Skeletal muscle tissue (tissue), 4 donors: ENCODE data around the gene KIF1B. TPM values are rescaled to one million over a fixed set of nuclear protein-coding genes. Genes with fewer than 3 reads are reported as not detected.
"Not testable (repeated sequence)": the region's sequence is repeated elsewhere in the genome, so short reads cannot be mapped to it uniquely, and the experiment has no call there.

Experiments used
- H3K27ac ChIP-seq: one replicate; pipeline ENCODE4 v1.7.0; 2013; ENCODE audit warnings: mild to moderate bottlenecking, low read depth, low read length, inconsistent platforms
- H3K27me3 ChIP-seq, 3 donors: one replicate each; pipeline ENCODE4 v1.7.0; 2013; ENCODE audit warnings: low read length in 3 of 3; ENCODE audit not compliant: control insufficient read depth in 3 of 3, insufficient read depth in 3 of 3
- H3K36me3 ChIP-seq, 3 donors: one replicate each; pipeline ENCODE4 v1.7.0; 2013; ENCODE audit warnings: low read length in 3 of 3; ENCODE audit not compliant: control insufficient read depth in 3 of 3, insufficient read depth in 3 of 3
- H3K4me1 ChIP-seq, 3 donors: one replicate each; pipeline ENCODE4 v1.7.0; 2013; ENCODE audit warnings: low read length in 3 of 3, mild to moderate bottlenecking in 3 of 3; ENCODE audit not compliant: control insufficient read depth in 3 of 3, insufficient read depth in 3 of 3
- H3K4me3 ChIP-seq, 3 donors: one replicate each; pipeline ENCODE4 v1.7.0; 2013; ENCODE audit warnings: low read length in 3 of 3
- H3K9ac ChIP-seq, 3 donors: one replicate each; pipeline ENCODE4 v1.7.0; 2013; ENCODE audit warnings: low read length in 3 of 3, mild to moderate bottlenecking in 3 of 3, moderate library complexity in 2 of 3, low read depth in 1 of 3
- H3K9me3 ChIP-seq, 3 donors: one replicate each; pipeline ENCODE4 v1.7.0; 2013; ENCODE audit warnings: low read length in 3 of 3; ENCODE audit not compliant: control insufficient read depth in 3 of 3
- total RNA-seq: library from RNA; depleted of rRNA; stranded (reverse); fragments of >200 nt; gene quantifications from one replicate; pipeline ENCODE4 v1.2.3, GENCODE V29; 2014
- donor health status: Osteomylitis.

Gene KIF1B
- total RNA-seq, 1 donor from 2014 or later, result 127 TPM

DNA sequence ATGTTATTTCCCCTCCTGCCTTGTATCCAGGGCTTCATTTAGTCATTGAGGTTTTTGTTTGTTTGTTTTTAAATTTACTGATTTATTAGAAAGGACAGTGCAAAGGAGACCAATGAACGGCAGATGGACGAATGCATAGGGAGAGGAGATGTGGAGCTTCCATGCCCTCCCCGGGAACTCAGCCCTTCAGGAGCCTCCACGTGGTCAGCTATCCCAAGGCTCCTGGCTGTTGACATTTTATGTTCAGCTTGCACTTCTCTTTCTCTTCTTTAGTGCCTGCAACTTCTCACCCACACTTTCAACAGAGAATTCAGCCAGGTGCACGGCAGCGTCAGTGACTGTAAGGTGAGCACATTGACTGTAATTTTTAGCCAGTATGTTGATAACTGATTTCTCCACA is 157.8 kb downstream of the KIF1B start:
- H3K4me1 ChIP-seq, result no peaks in the 10 kb centered on the region
- peaks cover 39 to 46% (median 43%) of the 10 kb centered on the region in 3 donors for H3K36me3 ChIP-seq
- no peaks in the 10 kb centered on the region for H3K27me3 ChIP-seq
- no peak overlapping the region for H3K4me3 ChIP-seq
- H3K9ac ChIP-seq, result no peak overlapping the region
- no peaks in the 10 kb centered on the region for H3K9me3 ChIP-seq
- no peak overlapping the region for H3K27ac ChIP-seq

DNA sequence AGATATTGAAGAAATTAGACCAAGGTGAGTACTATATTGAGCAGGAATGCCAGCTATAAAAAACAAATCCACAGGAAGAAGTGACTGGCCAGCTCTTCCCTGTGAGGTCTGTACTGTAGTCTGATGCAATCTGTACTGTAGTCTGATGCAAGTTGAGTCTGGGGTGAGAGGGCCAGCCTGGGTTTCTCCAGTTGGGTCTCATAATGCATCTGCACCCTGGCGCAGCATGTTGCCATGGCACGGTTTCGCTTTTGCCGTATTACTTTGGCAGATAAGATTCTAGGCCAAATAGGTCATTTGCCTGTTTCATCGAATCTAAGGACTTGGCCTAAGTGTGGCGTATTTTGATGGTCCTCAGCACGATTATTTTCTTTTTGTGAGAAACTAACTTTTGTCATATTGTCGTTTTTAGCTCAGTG is 164.1 kb downstream of the KIF1B start:
- Histone ChIP-seq H3K36me3 (peaks cover 45 to 63% (median 56%) of the 10 kb centered on the region in 3 donors), H3K9me3 (no peaks in the 10 kb centered on the region)

DNA sequence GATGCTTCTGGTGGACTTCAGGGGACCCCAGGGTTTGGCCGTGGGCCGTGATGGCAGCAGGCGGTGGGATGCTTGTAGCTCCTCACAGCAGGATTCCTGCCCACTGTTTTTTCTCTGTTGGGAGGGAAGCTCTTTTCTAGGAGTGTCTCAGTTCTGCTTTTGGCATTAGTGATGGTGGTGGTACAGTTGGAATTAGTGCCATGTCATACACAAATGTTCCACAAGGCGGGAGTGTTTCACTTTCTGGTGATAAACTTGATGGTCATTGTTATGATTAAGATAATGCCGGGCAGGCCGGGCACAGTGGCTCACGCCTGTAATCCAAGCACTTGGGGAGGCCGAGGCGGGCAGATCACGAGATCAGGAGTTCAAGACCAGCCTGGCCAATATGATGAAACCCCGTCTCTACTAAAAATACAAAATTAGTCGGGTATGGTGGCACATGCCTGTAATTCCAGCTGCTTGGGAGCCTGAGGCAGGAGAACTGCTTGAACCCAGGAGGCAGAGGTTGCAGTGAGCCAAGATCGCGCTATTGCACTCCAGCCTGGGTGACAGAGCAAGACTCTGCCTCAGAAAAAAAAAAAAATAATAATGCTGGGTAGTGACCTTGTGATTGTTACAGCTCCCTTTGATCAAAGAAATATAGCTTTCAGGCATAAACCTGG is 167.1 kb downstream of the KIF1B start:
- H3K4me3 ChIP-seq, H3K9ac ChIP-seq, H3K4me1 ChIP-seq, H3K9me3 ChIP-seq, H3K27ac ChIP-seq, H3K27me3 ChIP-seq: not testable (repeated sequence)
- peaks cover 30 to 52% (median 45%) of the 10 kb centered on the region in 3 donors for H3K36me3 ChIP-seq

More for the DNA sequence above, 164.1 kb downstream of the KIF1B start:
- no peaks in the 10 kb centered on the region for H3K27me3 ChIP-seq
- no peak overlapping the region for H3K4me3 ChIP-seq
- no peak overlapping the region for H3K27ac ChIP-seq
- no peaks in the 10 kb centered on the region for H3K4me1 ChIP-seq
- H3K9ac ChIP-seq, result no peak overlapping the region

DNA sequence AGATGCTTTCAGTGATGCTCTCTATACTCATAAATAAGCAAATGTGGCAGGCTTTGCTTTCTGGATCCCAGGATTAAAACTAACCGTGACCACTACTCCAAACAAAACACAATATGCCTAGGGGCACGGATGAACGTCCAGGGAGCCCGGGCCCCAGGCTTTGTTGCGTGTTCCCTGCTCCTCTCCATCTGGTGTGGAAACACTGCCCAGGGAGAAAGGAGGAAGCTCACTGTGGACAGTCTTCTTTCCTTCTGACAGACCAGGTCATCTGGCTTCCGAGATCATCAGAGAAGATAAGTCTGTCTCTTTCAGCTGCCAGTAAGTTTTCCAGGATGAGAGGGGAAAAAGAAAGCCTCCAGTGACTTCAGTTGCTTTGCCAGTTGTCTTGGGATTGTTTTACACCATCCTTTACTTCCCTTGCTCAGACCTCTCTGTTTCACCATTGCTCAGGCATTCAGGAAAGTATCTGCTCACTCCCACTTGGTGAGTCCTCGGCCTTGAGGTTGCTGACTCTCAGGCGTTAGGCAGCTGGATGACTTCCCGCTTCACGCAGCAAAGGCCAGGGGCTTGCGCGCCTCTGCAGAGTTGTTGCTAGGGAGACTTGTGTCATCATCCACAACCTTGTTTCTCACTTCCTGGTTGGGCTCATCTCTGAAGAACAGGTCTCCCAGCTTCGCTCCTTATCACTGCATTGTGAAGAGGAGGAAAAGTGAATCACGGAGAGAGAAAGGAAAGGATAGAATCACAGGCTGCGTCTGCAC is 167.9 kb downstream of the KIF1B start:
- H3K9me3 ChIP-seq, result no peaks in the 10 kb centered on the region
- H3K4me1 ChIP-seq, result no peaks in the 10 kb centered on the region
- no peak overlapping the region for H3K9ac ChIP-seq
- H3K4me3 ChIP-seq, result no peak overlapping the region
- peaks cover 30 to 52% (median 45%) of the 10 kb centered on the region in 3 donors for H3K36me3 ChIP-seq
- H3K27ac ChIP-seq, result no peak overlapping the region
- H3K27me3 ChIP-seq, result no peaks in the 10 kb centered on the region

DNA sequence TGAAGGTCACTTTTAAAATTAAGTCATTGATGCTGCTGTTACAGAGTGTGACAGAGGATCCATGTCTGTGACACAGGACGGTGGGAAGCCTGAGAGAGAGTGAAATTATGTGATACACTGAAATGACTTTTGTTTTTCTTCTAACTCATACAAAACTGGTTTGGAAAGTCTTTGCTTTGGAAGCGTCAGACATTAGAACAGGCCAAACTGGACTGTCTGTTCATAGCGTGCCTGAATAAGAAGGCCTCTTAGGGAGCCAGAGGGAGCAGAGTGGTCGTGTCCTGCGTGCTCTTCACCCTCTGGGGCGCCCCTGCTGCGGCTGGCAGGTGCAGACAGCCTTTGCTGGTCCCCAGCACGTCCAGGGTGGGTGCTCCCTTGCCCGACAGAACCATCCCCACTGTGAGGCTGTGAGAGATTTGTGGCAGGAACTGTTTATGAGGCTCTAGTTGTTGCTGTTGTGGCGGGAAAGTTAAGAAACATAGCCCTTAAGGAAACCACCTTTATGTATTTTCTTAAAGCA is 168.8 kb downstream of the KIF1B start:
- H3K36me3 ChIP-seq, result peaks cover 24 to 46% (median 38%) of the 10 kb centered on the region in 3 donors
- H3K27ac ChIP-seq, result no peak overlapping the region
- no peak overlapping the region for H3K9ac ChIP-seq

DNA sequence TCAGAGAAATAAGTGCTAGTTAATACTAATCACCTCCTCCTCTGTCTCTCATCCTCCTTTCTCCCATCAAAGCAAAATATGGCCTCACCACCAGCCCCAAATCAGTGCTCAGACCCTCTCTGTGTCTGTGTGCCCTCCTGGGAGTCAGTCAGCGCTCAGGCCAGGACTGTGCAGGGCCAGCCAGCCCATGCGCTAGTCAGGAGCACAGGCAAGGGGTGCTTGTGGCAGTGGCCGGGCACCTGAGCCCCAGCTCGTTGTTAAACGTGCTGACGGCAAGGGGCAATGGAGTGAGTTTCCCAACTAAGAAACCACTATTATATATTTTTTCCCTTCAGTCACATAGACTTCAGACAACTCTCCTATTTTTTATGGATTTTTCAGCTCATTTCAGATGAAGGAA is 169.3 kb downstream of the KIF1B start:
- H3K4me3 ChIP-seq, result no peak overlapping the region
- H3K4me1 ChIP-seq, result no peaks in the 10 kb centered on the region
- H3K9me3 ChIP-seq, result no peaks in the 10 kb centered on the region
- no peak overlapping the region for H3K9ac ChIP-seq
- H3K27ac ChIP-seq, result no peak overlapping the region
- H3K27me3 ChIP-seq, result no peaks in the 10 kb centered on the region
- peaks cover 21 to 44% (median 34%) of the 10 kb centered on the region in 3 donors for H3K36me3 ChIP-seq

More for the DNA sequence above, 168.8 kb downstream of the KIF1B start:
- Histone ChIP-seq H3K9me3 (no peaks in the 10 kb centered on the region), H3K4me3 (no peak overlapping the region), H3K4me1 (no peaks in the 10 kb centered on the region), H3K27me3 (no peaks in the 10 kb centered on the region)

DNA sequence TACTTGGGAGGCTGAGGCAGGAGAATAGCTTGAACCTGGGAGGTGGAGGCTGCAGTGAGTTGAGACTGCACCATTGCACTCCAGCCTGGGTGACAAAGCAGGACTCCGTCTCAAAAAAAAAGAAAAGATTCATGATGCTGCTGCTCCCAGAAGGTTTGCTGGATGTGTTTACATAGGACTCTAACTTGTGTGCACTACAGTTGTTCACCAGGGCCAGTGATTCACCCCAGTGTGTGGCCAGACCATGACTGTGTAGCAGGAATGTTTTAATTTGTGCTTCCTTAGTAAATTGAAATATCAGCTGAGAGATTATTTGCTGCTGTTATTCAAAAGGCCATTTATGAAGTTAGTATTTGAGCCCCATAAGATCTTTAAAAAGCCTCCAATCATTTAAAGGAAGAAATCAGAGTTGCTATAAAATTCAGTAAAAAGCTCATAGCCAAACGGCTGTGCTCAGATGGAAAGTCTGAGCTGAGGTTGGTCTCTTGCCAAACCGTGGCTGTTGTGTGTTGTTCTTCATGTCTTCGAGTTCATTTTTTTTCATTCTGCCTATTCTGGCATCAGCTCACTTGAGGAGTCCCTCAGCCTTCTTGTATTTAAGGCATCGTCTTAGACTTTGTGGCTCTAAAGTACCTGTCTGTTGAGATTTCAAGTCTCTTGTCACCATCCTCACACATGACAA is 170.4 kb downstream of the KIF1B start:
- Histone ChIP-seq H3K9ac (no peak overlapping the region), H3K27me3 (no peaks in the 10 kb centered on the region), H3K4me3 (no peak overlapping the region), H3K9me3 (no peaks in the 10 kb centered on the region), H3K4me1 (no peaks in the 10 kb centered on the region), H3K36me3 (peaks cover 15 to 36% (median 26%) of the 10 kb centered on the region in 3 donors), H3K27ac (no peak overlapping the region)

DNA sequence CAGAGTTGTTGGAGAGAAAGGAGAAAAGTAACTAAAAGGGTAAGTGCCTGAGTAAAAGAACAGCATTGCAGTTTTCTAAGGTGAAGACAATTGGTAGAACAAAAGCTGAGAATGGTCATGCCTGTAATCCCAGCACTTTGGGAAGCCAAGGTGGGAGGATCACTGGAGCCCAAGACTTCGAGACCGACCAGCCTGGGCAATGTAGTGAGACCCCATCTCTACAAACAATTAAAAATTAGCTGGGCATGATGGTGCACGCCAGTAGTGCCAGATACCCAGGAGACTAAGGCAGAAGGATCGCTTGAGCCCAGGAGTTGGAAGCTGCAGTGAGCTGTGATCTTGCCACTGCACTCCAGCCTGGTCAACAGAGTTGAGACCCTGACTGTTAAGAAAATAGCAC is 173.3 kb downstream of the KIF1B start:
- peaks cover 3 to 16% (median 7%) of the 10 kb centered on the region in 3 donors for H3K36me3 ChIP-seq
- H3K4me3 ChIP-seq, result no peak overlapping the region
- no peaks in the 10 kb centered on the region for H3K9me3 ChIP-seq
- no peak overlapping the region for H3K9ac ChIP-seq
- H3K27me3 ChIP-seq, result no peaks in the 10 kb centered on the region
- peaks cover 10 to 16% (median 14%) of the 10 kb centered on the region in 3 donors for H3K4me1 ChIP-seq
- H3K27ac ChIP-seq, result no peak overlapping the region

DNA sequence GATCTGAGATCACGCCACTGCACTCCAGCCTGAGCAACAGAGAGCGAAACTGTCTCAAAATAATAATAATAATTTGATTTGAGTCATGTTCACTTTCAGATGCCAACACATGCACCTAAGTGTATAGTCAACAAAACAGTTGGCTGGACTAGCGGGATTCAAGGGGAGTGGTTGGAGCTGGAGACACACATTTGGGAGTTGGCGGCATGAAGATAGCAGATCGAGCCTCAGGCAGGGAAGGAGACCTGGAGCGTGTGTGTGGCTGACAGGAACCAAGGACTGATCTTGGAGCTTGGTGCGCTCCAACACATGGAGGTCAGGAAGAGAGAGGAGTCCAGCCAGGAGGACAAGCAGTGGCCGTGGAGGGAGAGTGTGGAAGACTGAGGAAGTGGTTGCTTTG is 173.8 kb downstream of the KIF1B start:
- H3K9ac ChIP-seq, result no peak overlapping the region
- H3K27ac ChIP-seq, result no peak overlapping the region
- H3K9me3 ChIP-seq, result no peaks in the 10 kb centered on the region
- peaks cover 12 to 18% (median 15%) of the 10 kb centered on the region in 3 donors for H3K4me1 ChIP-seq
- H3K4me3 ChIP-seq, result no peak overlapping the region
- H3K36me3 ChIP-seq, result peaks cover 2 to 10% (median 2%) of the 10 kb centered on the region in 3 donors
- H3K27me3 ChIP-seq, result no peaks in the 10 kb centered on the region
